HepG2 (cell line): ENCODE results near the gene NDUFB10. TPM values are rescaled to one million over a fixed set of nuclear protein-coding genes. Genes with fewer than 3 reads are reported as not detected.

Experiments
- ATAC-seq: fragments of 200-7000 bp; cut with Tn5 transposase; 3 replicates; pipeline ENCODE4 v1.9.1; 2020; ENCODE audit warnings: mild to moderate bottlenecking, moderate library complexity
- BruUV-seq: library from RNA; stranded (reverse); fragments of 400-500 nt; replicated peaks from 2 replicates; lab custom pipeline; 2021; lab: Mats Ljungman, UMichigan
- CTCF ChIA-PET: fragments of 300-600 bp; formaldehyde crosslinking; extraction: SDS; loops from one replicate; lab custom pipeline; 2021; ENCODE audit warnings: low total read pairs, inconsistent platforms, low intra/inter-chr PET ratio; lab: Yijun Ruan, JAX
- POLR2A ChIA-PET: fragments of 350-600 bp; sonication (Branson Sonifier 250); formaldehyde crosslinking; loops from one replicate; lab custom pipeline; 2020; ENCODE audit warnings: antibody characterized with exemption, inconsistent platforms; lab: Yijun Ruan, JAX
- DNase-seq: peaks from one replicate; pipeline ENCODE4 v3.0.0-alpha.2; 2015; ENCODE audit warnings: low spot score
- FAIRE-seq: peaks from 3 replicates; lab custom pipeline; 2011; peaks lifted over from hg19 to GRCh38; lab: Jason Lieb, UNC
- H2AFZ ChIP-seq: one replicate; pipeline ENCODE4 v1.6.1; 2011; ENCODE audit warnings: low read length, inconsistent platforms
- H3K27ac ChIP-seq: fragments of 300-600 bp; 3 replicates; pipeline ENCODE4 v1.8.0; 2011; ENCODE audit warnings: mixed run types, mild to moderate bottlenecking, mixed read lengths, low read length, inconsistent platforms; ENCODE audit not compliant: insufficient read depth; ENCODE audit errors: extremely low read length
- H3K27me3 ChIP-seq, 2 experiments: fragments of 200-600 bp in 1 of 2; 2 replicates in 1 of 2; 3 replicates in 1 of 2; pipeline versions ENCODE4 v1.6.0 to v1.8.0; 2011; ENCODE audit warnings: low read length in 2 of 2, mild to moderate bottlenecking in 2 of 2, moderate library complexity in 2 of 2, inconsistent platforms in 1 of 2; ENCODE audit not compliant: insufficient read depth in 2 of 2, control insufficient read depth in 1 of 2
- H3K36me3 ChIP-seq, 2 experiments: fragments of 200-600 bp in 1 of 2; replicated peaks in 1 of 2; 2 replicates in 1 of 2; 3 replicates in 1 of 2; pipeline versions ENCODE4 v1.5.1 to v1.8.0; 2011; ENCODE audit warnings: low read length in 2 of 2, inconsistent platforms in 1 of 2; ENCODE audit not compliant: insufficient read depth in 2 of 2, control insufficient read depth in 1 of 2
- H3K4me1 ChIP-seq: 2 replicates; pipeline ENCODE4 v1.5.1; 2012; ENCODE audit warnings: low read length, inconsistent platforms; ENCODE audit not compliant: insufficient read depth
- H3K4me2 ChIP-seq: 2 replicates; pipeline ENCODE4 v1.6.0; 2011; ENCODE audit warnings: low read depth, low read length, inconsistent platforms
- H3K4me3 ChIP-seq, 3 experiments: fragments of 200-600 bp in 1 of 3; sonication (generic), shearing (Covaris generic) in 1 of 3; replicated peaks in 1 of 3; 2 replicates each; pipeline ENCODE4 v1.5.1; 2011 to 2016; ENCODE audit warnings: low read length in 3 of 3, inconsistent platforms in 2 of 3, low read depth in 2 of 3, mild to moderate bottlenecking in 2 of 3, control low read depth in 1 of 3, mixed read lengths in 1 of 3; ENCODE audit not compliant: insufficient read depth in 1 of 3
- H3K79me2 ChIP-seq: one replicate; pipeline ENCODE4 v1.6.1; 2011; ENCODE audit warnings: low read length, inconsistent platforms; ENCODE audit not compliant: insufficient read depth
- H3K9ac ChIP-seq: 2 replicates; pipeline ENCODE4 v1.6.0; 2011; ENCODE audit warnings: mild to moderate bottlenecking, low read depth, low read length, inconsistent platforms; ENCODE audit not compliant: insufficient read depth
- H3K9me3 ChIP-seq: 2 replicates; pipeline ENCODE4 v1.5.1; 2012; ENCODE audit warnings: mild to moderate bottlenecking, low read length
- H4K20me1 ChIP-seq: 2 replicates; pipeline ENCODE4 v1.6.0; 2011; ENCODE audit warnings: inconsistent platforms, mild to moderate bottlenecking, low read length, moderate library complexity; ENCODE audit not compliant: insufficient read depth
- ATF5 ChIP-seq: sonication (generic); formaldehyde crosslinking; IDR thresholded peaks from 2 replicates; pipeline ENCODE4 v1.4.0; 2020; ENCODE audit warnings: mild to moderate bottlenecking, low read depth, missing genetic modification reagents
- BHLHE40 ChIP-seq: IDR thresholded peaks from 2 replicates; pipeline ENCODE4 v1.6.1; 2011; ENCODE audit warnings: low read length, improper control_type of control experiment
- HDAC2 ChIP-seq: sonication (generic); formaldehyde crosslinking; IDR thresholded peaks from 2 replicates; pipeline ENCODE4 v1.4.0; 2020; ENCODE audit warnings: missing genetic modification reagents
- HIVEP1 ChIP-seq: sonication (generic); formaldehyde crosslinking; IDR thresholded peaks from 2 replicates; pipeline ENCODE4 v1.4.0; 2020; ENCODE audit warnings: mild to moderate bottlenecking, missing genetic modification reagents
- POLR2AphosphoS2 ChIP-seq: IDR thresholded peaks from 2 replicates; pipeline ENCODE4 v1.6.1; 2011; ENCODE audit warnings: low read depth, low read length, improper control_type of control experiment
- RELA ChIP-seq: sonication (generic); formaldehyde crosslinking; IDR thresholded peaks from 2 replicates; pipeline ENCODE4 v1.4.0; 2020; ENCODE audit warnings: missing genetic modification reagents
- RERE ChIP-seq: IDR thresholded peaks from 2 replicates; pipeline ENCODE4 v1.6.1; 2016; ENCODE audit warnings: low read depth, missing genetic modification reagents, missing compliant biosample characterization
- RXRB ChIP-seq: IDR thresholded peaks from 2 replicates; pipeline ENCODE4 v1.6.1; 2016; ENCODE audit warnings: borderline replicate concordance, missing genetic modification reagents, missing compliant biosample characterization
- ZFYVE20 ChIP-seq: sonication (generic); formaldehyde crosslinking; IDR thresholded peaks from 2 replicates; pipeline ENCODE4 v1.8.0; 2023; ENCODE audit warnings: low read depth, mild to moderate bottlenecking, moderate library complexity, missing genetic modification reagents, borderline replicate concordance
- ZNF143 ChIP-seq: sonication (generic); formaldehyde crosslinking; IDR thresholded peaks from 2 replicates; pipeline ENCODE4 v1.4.0; 2020; ENCODE audit warnings: missing genetic modification reagents
- ZNF382 ChIP-seq: sonication (generic); formaldehyde crosslinking; IDR thresholded peaks from 2 replicates; pipeline ENCODE4 v1.5.0; 2020; ENCODE audit warnings: missing genetic modification reagents, mild to moderate bottlenecking, borderline replicate concordance
- ZNF431 ChIP-seq: sonication (generic); formaldehyde crosslinking; IDR thresholded peaks from 2 replicates; pipeline ENCODE4 v1.9.0; 2022; ENCODE audit warnings: missing genetic modification reagents, low read depth, mild to moderate bottlenecking, borderline replicate concordance
- WGBS: methylation state at CpG from one replicate; pipeline ENCODE4 v1.1.6; 2017; ENCODE audit warnings: low lambda C conversion rate; 5-methylcytosine and 5-hydroxymethylcytosine counted together
- in situ Hi-C: cut with HindIII; loops from 2 replicates; pipeline ENCODE4 v1.10.0; 2017; ENCODE audit warnings: low pct_unique_long_range_greater_than_20kb; ENCODE audit not compliant: extremely low pct_ligation_motif_present
- intact Hi-C: fragments of 100-400 bp; cut with micrococcal nuclease; formaldehyde crosslinking; loops from one replicate; pipeline ENCODE4 v1.10.0; 2022; ENCODE audit not compliant: unreplicated experiment
- polyA plus RNA-seq, 8 experiments: library from polyadenylated mRNA; depleted of rRNA in 3 of 8; stranded (reverse) in 7 of 8; unstranded in 1 of 8; fragments of >200 nt; fragmentation: Illumina TruSeq in 4 of 8; extraction: Trizol in 4 of 8; gene quantifications; 2 replicates each; pipeline versions ENCODE4 v1.2.1 to v1.2.3, GENCODE V29; 2011 to 2016; ENCODE audit warnings: low read depth in 4 of 8, missing spikeins in 1 of 8, mixed read lengths in 1 of 8; ENCODE audit not compliant: insufficient read depth in 1 of 8
- total RNA-seq, 5 experiments: library from RNA; depleted of rRNA; stranded (reverse); fragments of >200 nt; fragmentation: Illumina TruSeq; extraction: Trizol; gene quantifications; 2 replicates each; pipeline ENCODE4 v1.2.3, GENCODE V29; 2016; ENCODE audit warnings: low read depth in 1 of 5

The NDUFB10 gene
- total and polyA plus RNA-seq, 2 of the 13 experiments (the other 11 are each of a cell fraction or from before 2014, with no cell fraction given), result 68.6 to 157 TPM

DNA sequence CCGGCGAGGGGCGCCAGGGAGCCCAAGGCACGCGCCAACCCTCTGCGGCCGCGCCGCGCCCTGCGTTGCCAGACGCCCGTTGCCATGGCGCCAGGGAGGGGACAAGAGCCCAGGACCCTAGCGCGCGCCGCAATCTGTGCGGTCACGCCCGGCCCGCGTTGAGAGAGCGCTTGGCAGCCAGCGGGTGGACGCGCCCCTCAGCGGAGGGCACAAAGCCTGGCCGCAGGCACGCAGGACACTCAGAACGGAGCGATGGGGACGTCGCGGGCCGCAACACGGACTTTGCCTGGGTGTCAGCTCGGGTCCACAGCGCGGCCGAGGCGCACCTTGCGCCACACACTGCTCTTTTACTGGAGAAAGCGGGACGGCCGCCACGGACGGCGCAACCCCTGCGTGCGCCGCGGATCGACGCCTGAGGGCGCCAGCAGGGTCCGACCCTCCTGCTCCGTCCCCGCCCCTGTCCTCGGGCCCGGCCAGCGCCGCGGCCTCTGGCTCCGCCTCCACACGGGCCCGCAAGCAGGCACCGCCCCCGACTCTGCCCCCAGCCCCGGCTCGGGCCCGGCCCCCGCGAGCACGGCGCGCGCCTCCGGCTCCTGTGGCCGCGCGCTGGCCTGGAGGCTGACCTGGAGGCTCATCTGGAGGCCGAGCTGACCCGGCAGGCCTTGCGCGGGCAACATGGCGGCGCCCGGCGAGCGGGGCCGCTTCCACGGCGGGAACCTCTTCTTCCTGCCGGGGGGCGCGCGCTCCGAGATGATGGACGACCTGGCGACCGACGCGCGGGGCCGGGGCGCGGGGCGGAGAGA, 24.4 kb downstream of the NDUFB10 start, which contains the start of gene GFER (continued):
- TF ChIP-seq ZNF382 (CRISPR knock-in tag) (no peak), ZNF431 (CRISPR knock-in tag) (0 out of 2 replicates have a peak, but pooled peaks have one; percentile 30)

- H3K9me3 ChIP-seq, result no peaks in the 10 kb centered on the region
- FAIRE-seq, result no peak
- POLR2A ChIA-PET, result interaction anchor here (0.7 to 6.8 kb wide), 15 partner anchors 9 to 171 kb away, joined by 3 to 62 read pairs (median 6); partner anchors contain the start of genes MSRB1, RPS2, TBL3 and TRAF7
- CTCF ChIA-PET, result interaction anchor here (1.2 kb wide), 1 partner anchor 20 kb away, joined by 4 read pairs; no protein-coding TSS in a partner anchor
- in situ Hi-C loops (no loop called here), intact Hi-C loops (no loop called here)
- 0% methylated on average over 13 of the region's 58 CpGs for WGBS
- peak; percentile 11 for ATAC-seq
- peak; percentile 39 for DNase-seq
- peak overlapping the region; percentile 81 to 93 (median 84) for H3K4me3 ChIP-seq
- H2AFZ ChIP-seq, result no peak overlapping the region
- H3K79me2 ChIP-seq, result peaks cover 13% of the 10 kb centered on the region
- peaks cover 12 to 15% of the 10 kb centered on the region in 2 experiments; a peak in 4 of 5 replicates for H3K36me3 ChIP-seq
- TSS peak; percentile 77 for BruUV-seq
- no peaks in the 10 kb centered on the region for H4K20me1 ChIP-seq
- H3K27ac ChIP-seq, result peak overlapping the region; percentile 97
- H3K4me1 ChIP-seq, result peaks cover 62% of the 10 kb centered on the region
- peak overlapping the region; percentile 95 for H3K9ac ChIP-seq
- H3K4me2 ChIP-seq, result peak overlapping the region; percentile 98
- peaks cover 0 to 4% of the 10 kb centered on the region in 2 experiments; a peak in 1 of 5 replicates for H3K27me3 ChIP-seq
- no peak for TF ChIP-seq BHLHE40
- TF ChIP-seq POLR2AphosphoS2, result no peak
- no peak for TF ChIP-seq HIVEP1 (CRISPR knock-in tag)
- TF ChIP-seq ZFYVE20 (CRISPR knock-in tag), result no peak
- TF ChIP-seq RELA, result no peak
- no peak for TF ChIP-seq RXRB (CRISPR knock-in tag)
- no peak for TF ChIP-seq RERE
- no peak for TF ChIP-seq ZNF143 (CRISPR knock-in tag)
- no peak for TF ChIP-seq HDAC2 (CRISPR knock-in tag)
- TF ChIP-seq ATF5, result no peak
Measured at GRCh38 chr16:1984347-1985225, 25.2 kb downstream of the NDUFB10 start.
